HG03342 (cell line): ENCODE data around the gene LURAP1L.
A peak's percentile ranks its signal among the peaks of the same experiment; 100 is the strongest.

ENCODE experiments used
- ATAC-seq: cut with Tn5 transposase; IDR thresholded peaks from one replicate; pipeline ENCODE4 v1.9.1; 2021; ENCODE audit warnings: mild to moderate bottlenecking, moderate library complexity; ENCODE audit not compliant: unreplicated experiment

The LURAP1L gene

GRCh38 chr9:12776513-12777055 lies 1.8 kb downstream of the LURAP1L start:
- ATAC-seq = peak; percentile 39

- ATAC-seq = no peak
Observed at GRCh38 chr9:12777121-12778022, 2.6 kb downstream of the LURAP1L start.

- ATAC-seq = no peak
Observed at GRCh38 chr9:12778389-12778788, 3.6 kb downstream of the LURAP1L start.

DNA sequence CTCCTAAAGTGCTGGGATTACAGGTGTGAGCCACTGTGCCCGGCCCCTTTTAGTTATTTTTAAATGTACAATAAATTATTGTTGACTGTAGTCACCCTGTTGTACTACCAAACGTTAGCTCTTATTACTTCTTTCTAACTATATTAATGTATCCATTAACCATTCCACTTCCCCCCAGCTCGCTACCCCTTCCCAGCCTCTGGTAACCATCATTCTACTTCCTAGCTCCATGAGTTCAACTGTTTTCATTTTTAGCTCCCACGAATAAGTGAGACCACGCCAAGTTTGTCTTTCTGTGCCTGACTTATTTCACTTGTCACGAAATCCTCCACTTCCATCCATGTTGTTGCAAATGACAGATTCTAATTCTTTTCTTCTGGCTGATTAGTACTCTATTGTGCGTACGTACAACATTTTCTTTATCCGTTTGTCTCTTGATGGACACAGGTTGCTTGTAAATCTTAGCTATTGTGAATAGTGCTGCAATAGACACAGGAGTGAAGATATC lies 6.5 kb downstream of the LURAP1L start:
- no peak for ATAC-seq

GRCh38 chr9:12783767-12784460 lies 9.1 kb downstream of the LURAP1L start:
- ATAC-seq = no peak

- no peak for ATAC-seq
Observed at GRCh38 chr9:12784461-12785259, 9.8 kb downstream of the LURAP1L start.

DNA sequence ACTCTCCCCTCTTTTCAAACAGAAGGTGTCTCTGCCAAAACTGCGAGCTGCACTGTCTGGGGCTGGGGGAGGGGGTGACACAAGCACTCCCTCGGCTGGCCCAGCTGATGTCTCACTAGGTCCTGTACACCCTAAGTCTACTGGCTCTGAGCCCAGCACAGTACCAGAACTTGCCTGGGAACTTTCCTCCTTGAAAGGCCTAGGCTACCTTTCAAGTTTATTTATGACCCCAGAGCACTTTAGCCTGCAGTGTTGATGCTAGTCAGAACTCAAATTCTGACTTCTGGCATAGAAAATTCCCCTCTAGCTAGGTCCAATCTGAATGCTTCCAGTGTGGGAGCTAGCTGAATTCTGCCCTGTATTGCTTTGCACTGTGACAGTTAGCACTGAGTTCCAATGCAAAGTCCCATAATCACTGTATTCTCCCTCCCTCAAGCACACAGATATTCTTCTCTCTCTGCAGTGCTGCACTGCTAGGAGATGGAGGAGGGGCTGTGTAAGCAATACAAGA lies 10.5 kb downstream of the LURAP1L start:
- no peak for ATAC-seq

GRCh38 chr9:12785941-12786340 lies 11.1 kb downstream of the LURAP1L start:
- ATAC-seq = no peak

DNA sequence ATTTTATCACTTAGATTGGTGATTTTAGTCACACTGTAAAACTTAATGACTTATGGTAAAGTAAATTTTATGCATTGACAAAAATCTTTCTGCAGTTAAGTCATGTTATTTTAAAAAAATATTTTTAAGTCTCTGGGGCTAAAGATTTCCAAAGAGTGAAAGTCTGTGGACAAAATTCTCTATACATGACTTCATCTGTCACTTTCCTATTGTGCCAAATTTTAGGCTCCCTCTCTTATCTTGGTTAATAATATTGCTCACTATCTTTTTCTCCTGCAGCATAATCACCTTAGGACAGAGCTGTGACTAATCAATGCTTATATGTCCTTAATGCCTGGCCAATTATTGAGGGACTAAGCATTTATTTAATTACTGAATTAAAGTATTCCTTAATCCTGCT lies 15.2 kb downstream of the LURAP1L start:
- no peak for ATAC-seq

GRCh38 chr9:12790883-12791282 lies 16.1 kb downstream of the LURAP1L start:
- no peak for ATAC-seq

- ATAC-seq = no peak
Observed at GRCh38 chr9:12794101-12794799, 19.4 kb downstream of the LURAP1L start.

GRCh38 chr9:12796601-12797000 lies 21.8 kb downstream of the LURAP1L start:
- ATAC-seq = no peak

- ATAC-seq = no peak
Observed at GRCh38 chr9:12797037-12797436, 22.2 kb downstream of the LURAP1L start.

- ATAC-seq = no peak
Observed at GRCh38 chr9:12798066-12798770, 23.4 kb downstream of the LURAP1L start.

GRCh38 chr9:12801187-12801586 lies 26.4 kb downstream of the LURAP1L start:
- ATAC-seq = no peak

DNA sequence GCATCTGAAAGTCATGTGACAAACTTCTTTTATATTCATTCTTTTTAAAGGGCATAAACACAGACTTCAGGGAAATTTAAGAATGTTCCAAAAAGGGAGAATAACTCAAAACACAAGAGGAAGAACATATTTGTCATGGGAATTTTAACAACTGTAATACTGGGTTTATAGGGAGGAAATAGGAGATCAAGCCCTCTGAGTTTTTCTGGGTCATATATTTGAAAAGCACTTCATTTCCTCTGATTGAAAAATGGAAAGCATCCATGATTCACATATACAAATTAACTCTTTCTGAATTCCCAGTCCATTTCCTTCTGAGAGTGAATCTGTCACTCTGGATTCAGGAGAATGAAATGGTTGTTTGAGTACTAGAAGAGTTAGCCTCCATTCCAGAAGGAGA lies 26.8 kb downstream of the LURAP1L start:
- ATAC-seq = no peak

DNA sequence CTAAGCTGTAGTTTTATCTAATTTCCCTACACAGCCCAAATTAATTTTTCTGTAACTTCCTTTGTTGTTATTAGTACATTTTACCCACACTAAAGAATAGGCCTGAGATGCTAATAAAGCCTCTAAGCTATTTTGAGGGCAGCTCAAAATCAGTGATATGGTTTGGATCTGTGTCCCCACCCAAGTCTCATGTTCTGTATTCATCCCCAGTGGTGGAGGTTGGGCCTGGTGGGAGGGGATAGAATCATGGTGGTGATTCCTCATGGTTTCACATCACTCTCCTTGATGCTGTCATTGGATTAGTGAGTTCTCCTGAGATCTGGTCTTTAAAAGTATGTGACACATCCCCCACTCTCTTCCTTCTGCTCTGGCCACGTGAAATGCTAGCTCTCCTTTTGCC lies 27.3 kb downstream of the LURAP1L start:
- no peak for ATAC-seq

DNA sequence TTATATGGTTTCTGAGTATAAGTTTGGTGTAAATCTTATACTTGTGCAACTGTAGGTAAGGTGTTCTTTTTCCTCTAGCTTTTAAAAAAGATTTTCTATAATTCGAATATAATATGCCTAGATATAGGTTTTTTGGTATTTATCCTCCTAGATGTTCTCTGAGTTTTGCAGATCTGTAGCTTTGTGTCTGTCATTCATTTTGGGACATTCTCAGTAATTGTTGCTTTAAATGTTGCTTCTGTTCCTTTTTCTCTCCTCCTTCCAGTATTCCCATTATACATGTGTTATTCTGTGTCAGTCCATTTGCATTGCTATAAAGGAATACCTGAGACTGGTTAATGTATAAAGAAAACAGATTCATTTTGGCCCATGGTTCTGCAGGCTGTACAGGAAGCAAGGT lies 33.7 kb downstream of the LURAP1L start:
- no peak for ATAC-seq

GRCh38 chr9:12809720-12810119 lies 34.9 kb downstream of the LURAP1L start:
- no peak for ATAC-seq
